Measurements from ENCODE around the gene RP9.

Gene RP9

GRCh38 chr7:33062023-33062781 is 47.0 kb downstream of the RP9 start, which contains the start of gene NT5C3A:
NT5C3A (minus strand) TSS chr7:33062776; CDS start chr7:33062705, 71 bp downstream.
- DNase-seq (ENCODE audit: low spot score): peak; percentile 63
- in situ Hi-C loops (cut with MboI; ENCODE audit: low pct_unique_long_range_greater_than_20kb, low sequenced_read_pairs, unreplicated experiment): no loop called here
- TF ChIP-seq CTCF (IDR thresholded peaks at IDR 0.05; ENCODE audit: extremely low read depth, insufficient read depth, missing control alignments): no peak

- no peak for DNase-seq (ENCODE audit: low spot score)
- in situ Hi-C loops (cut with MboI; ENCODE audit: low pct_unique_long_range_greater_than_20kb, low sequenced_read_pairs, unreplicated experiment): no loop called here
- TF ChIP-seq CTCF (IDR thresholded peaks at IDR 0.05; ENCODE audit: extremely low read depth, insufficient read depth, missing control alignments): no peak
Measured at GRCh38 chr7:33061282-33061937, 47.8 kb downstream of the RP9 start.

DNA sequence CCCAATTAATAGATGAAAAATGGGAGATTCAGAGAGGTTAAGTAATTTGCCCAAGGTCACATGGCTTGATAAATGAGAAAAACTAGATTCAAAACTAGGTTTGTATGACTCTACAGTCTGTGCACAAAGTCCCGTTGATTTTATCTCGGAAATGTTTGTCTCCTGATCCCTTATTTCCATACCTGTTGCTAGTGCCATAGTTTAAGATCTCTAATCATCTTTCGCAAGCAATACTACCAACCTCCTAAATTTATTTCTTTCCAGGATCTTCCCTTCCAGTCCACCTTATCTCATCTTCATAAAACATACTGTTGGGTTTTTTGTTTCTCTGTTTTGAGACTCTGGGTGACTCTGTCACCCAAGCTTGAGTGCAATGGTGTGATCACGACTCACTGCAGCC is 49.6 kb downstream of the RP9 start:
- TF ChIP-seq CTCF (IDR thresholded peaks at IDR 0.05; ENCODE audit: extremely low read depth, insufficient read depth, missing control alignments): no peak
- in situ Hi-C loops (cut with MboI; ENCODE audit: low pct_unique_long_range_greater_than_20kb, low sequenced_read_pairs, unreplicated experiment): no loop called here
- DNase-seq (ENCODE audit: low spot score): no peak

- no peak for TF ChIP-seq CTCF (IDR thresholded peaks at IDR 0.05; ENCODE audit: extremely low read depth, insufficient read depth, missing control alignments)
- in situ Hi-C loops (cut with MboI; ENCODE audit: low pct_unique_long_range_greater_than_20kb, low sequenced_read_pairs, unreplicated experiment): no loop called here
- DNase-seq (ENCODE audit: low spot score): no peak
Measured at GRCh38 chr7:33055158-33055557, 54.0 kb downstream of the RP9 start.

- no peak for TF ChIP-seq CTCF (IDR thresholded peaks at IDR 0.05; ENCODE audit: extremely low read depth, insufficient read depth, missing control alignments)
- peak; percentile 16 for DNase-seq (ENCODE audit: low spot score)
- in situ Hi-C loops (cut with MboI; ENCODE audit: low pct_unique_long_range_greater_than_20kb, low sequenced_read_pairs, unreplicated experiment): no loop called here
Measured at GRCh38 chr7:33054261-33054964, 54.8 kb downstream of the RP9 start.

DNA sequence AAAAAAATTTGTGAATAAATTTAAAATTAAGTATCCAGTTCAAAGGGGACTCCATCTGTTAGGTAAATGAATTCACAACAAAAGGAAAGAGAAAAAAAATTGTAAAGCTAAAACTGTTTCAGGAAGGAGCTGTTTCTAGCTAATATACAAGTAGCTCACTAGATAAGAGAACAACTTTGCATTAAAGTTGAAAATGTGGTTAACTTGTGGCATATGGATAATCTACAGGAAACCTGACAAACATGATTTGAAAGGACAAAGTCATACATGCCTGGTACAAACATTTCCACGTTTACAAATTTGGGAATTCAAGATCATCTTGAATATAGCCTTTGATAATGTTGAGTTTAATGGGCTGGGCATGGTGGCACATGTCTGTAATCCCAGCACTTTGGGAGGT is 55.5 kb downstream of the RP9 start:
- in situ Hi-C loops (cut with MboI; ENCODE audit: low pct_unique_long_range_greater_than_20kb, low sequenced_read_pairs, unreplicated experiment): no loop called here
- DNase-seq (ENCODE audit: low spot score): no peak
- TF ChIP-seq CTCF (IDR thresholded peaks at IDR 0.05; ENCODE audit: extremely low read depth, insufficient read depth, missing control alignments): no peak

Measured in GM13977 (cell line).